Measurements from ENCODE around the gene SEC16B. TPM values are rescaled to one million over a fixed set of nuclear protein-coding genes. Genes with fewer than 3 reads are reported as not detected.
"Not testable (repeated sequence)": the region's sequence is repeated elsewhere in the genome, so short reads cannot be mapped to it uniquely, and the experiment has no call there.

The SEC16B gene
- total RNA-seq, 3 donors from 2014 or later = 2.4 to 9.4 (median 4.7) TPM

DNA sequence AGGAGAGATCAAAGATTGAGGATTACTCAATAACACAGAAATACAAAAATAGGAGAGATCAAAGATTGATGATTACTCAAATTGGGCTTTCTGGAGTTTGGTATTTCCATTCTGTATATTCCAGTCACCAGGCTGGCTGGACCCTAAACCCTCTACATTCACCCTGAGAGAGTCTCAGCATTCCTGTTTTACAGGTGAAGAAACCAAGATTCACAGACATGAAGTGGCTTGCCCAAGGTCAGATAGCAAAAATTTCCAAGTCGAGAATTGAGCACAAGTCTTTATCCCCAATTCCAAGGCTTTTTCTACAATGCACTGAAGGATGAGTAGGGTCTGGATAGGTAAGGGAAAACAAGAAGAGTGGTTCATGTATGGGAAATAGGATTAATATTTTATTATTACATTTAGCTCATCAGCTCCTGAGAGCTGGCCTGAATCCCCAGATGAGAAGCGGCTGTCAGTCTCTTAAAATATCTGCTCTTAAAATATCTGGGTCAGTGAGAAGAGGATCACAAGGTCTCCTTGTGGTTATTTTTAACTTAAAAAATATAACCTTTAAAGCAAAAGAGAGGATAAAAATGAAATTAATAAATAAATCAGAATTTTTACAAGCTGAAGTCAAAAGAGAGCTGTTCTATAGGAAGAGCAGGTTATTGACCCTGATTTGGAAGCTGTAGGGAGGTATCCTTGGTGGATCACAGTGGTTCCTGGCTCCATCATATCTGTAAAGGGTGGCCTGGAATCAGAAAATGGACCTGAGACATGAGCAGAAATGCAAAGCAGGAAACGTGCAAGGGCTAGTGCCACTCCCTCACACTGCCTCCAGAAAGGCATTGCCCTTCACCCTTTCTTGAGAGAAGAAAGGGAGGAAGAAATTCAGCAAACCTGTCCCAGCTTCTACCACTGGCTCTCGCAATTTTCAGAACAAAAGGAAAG lies 29.1 kb upstream of the SEC16B start:
- no peak for ATAC-seq
- intact Hi-C loops (cut with DNase I, micrococcal nuclease) = no loop called here
- no peak for TF ChIP-seq CTCF (IDR thresholded peaks at IDR 0.05)
- H3K4me3 ChIP-seq = no peak overlapping the region
- H3K4me1 ChIP-seq (ENCODE audit: low read depth) = no peaks in the 10 kb centered on the region
- H3K36me3 ChIP-seq (ENCODE audit: low read depth) = no peaks in the 10 kb centered on the region
- H3K9me3 ChIP-seq = no peaks in the 10 kb centered on the region
- no peak for DNase-seq

DNA sequence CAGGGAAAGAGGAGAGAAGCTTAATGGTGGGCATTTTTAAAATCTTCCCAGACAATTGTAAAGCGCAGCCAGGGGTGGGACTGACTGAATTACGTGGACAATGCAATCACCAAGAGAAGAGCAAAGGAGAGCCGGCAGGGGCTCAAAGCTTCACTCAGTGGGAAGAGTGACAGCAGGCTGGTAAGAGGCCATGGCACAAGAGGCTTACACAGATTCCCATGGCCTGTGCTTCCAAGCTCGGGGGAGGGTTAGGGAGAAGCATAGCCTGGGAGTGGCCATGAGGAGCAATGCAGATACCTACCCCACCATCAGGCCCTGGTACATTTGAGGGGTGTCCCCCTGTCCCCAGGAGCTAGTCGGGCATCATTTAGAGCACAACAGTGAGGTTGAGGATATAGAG lies 27.1 kb upstream of the SEC16B start:
- Histone ChIP-seq H3K9me3 (no peaks in the 10 kb centered on the region), H3K4me3 (no peak overlapping the region), H3K4me1 (ENCODE audit: low read depth) (no peaks in the 10 kb centered on the region), H3K36me3 (ENCODE audit: low read depth) (no peaks in the 10 kb centered on the region)
- DNase-seq (no peak), ATAC-seq (no peak)
- TF ChIP-seq CTCF (IDR thresholded peaks at IDR 0.05) = no peak
- intact Hi-C loops (cut with DNase I, micrococcal nuclease) = no loop called here

DNA sequence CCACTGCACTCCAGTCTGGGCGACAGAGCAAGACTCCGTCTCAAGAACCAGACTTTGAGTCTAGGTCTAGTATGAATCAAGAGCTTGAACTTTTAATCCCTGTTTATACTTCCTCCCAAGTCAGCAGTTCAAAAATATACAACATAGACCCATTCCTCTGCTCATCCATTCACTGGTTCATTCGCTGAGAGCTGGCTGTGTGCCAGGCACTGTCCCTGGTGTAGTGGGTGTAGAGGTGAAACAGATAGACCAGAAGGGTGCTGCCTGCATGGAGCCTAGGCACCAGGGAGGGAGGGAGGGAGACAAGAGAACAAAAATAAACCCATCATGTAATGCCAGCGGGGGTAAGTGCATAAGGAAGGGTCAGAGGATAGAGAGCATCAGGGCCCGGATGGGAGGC lies 25.5 kb upstream of the SEC16B start:
- intact Hi-C loops (cut with DNase I, micrococcal nuclease) = no loop called here
- no peak for TF ChIP-seq CTCF (IDR thresholded peaks at IDR 0.05)
- Histone ChIP-seq H3K36me3 (ENCODE audit: low read depth) (no peaks in the 10 kb centered on the region), H3K4me3 (no peak overlapping the region), H3K4me1 (ENCODE audit: low read depth) (no peaks in the 10 kb centered on the region), H3K9me3 (no peaks in the 10 kb centered on the region)
- ATAC-seq (no peak), DNase-seq (no peak)

GRCh38 chr1:177986281-177986680 lies 16.4 kb upstream of the SEC16B start:
- H3K36me3 ChIP-seq (ENCODE audit: low read depth); H3K4me1 ChIP-seq (ENCODE audit: low read depth); H3K4me3 ChIP-seq; intact Hi-C loops (cut with DNase I, micrococcal nuclease); H3K9me3 ChIP-seq: not testable (repeated sequence)
- peak; percentile 75 for ATAC-seq
- peak in 2 of 3 donors; percentile 37 to 40 for DNase-seq

DNA sequence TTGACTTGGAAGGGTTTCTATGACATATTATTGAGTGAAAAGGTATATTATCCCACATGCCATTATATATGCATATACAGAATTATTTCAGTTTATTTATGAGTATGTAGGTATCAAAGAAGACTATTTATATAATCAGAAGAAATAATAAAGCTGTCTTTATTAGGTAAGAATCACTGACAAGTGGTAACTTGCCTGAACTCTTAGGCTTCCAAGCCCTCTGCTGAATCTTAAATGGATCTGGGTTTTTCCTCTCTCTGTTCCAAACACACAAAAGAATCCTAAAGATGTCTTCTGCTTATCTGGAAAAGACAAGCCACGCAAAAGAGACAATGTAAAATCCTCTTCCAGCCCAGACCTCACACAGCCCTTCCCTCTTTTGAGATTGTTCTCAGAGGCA lies 14.9 kb upstream of the SEC16B start:
- no peaks in the 10 kb centered on the region for H3K9me3 ChIP-seq
- ATAC-seq (no peak), DNase-seq (no peak)
- no peaks in the 10 kb centered on the region for H3K4me1 ChIP-seq (ENCODE audit: low read depth)
- intact Hi-C loops (cut with DNase I, micrococcal nuclease) = no loop called here
- H3K36me3 ChIP-seq (ENCODE audit: low read depth) = no peaks in the 10 kb centered on the region
- no peak for TF ChIP-seq CTCF (IDR thresholded peaks at IDR 0.05)
- H3K4me3 ChIP-seq = no peak overlapping the region

DNA sequence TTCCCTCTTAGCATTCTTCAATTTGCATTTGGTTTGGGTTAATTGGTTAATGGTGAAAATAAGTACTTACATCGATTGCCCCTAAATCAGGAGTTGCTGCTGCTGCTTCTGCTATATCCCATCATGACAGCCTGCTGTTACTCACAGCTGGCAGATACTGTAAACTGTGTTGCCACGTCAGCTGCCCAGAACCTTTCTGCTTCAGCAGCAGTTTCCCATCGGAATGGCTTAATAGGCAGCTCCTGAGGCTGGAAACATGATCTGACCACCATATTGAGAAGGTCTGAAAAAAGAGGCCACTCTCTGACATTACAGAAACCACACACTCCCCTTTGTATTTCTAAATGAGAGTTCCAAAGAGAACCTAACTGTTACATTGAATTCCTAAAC lies 14.3 kb upstream of the SEC16B start:
- Histone ChIP-seq H3K4me3 (no peak overlapping the region), H3K36me3 (ENCODE audit: low read depth) (no peaks in the 10 kb centered on the region), H3K9me3 (no peaks in the 10 kb centered on the region), H3K4me1 (ENCODE audit: low read depth) (no peaks in the 10 kb centered on the region)
- DNase-seq = peak in 1 of 3 donors; percentile 18
- intact Hi-C loops (cut with DNase I, micrococcal nuclease) = no loop called here
- TF ChIP-seq CTCF (IDR thresholded peaks at IDR 0.05) = no peak
- peak; percentile 51 for ATAC-seq

All from mucosa of descending colon (tissue), 3 donors.